ENCODE measurements around the gene PABPN1L. TPM values are rescaled to one million over a fixed set of nuclear protein-coding genes. Genes with fewer than 3 reads are reported as not detected.

Gene PABPN1L
- total RNA-seq, 2 experiments from 2014 or later, result not detected

DNA sequence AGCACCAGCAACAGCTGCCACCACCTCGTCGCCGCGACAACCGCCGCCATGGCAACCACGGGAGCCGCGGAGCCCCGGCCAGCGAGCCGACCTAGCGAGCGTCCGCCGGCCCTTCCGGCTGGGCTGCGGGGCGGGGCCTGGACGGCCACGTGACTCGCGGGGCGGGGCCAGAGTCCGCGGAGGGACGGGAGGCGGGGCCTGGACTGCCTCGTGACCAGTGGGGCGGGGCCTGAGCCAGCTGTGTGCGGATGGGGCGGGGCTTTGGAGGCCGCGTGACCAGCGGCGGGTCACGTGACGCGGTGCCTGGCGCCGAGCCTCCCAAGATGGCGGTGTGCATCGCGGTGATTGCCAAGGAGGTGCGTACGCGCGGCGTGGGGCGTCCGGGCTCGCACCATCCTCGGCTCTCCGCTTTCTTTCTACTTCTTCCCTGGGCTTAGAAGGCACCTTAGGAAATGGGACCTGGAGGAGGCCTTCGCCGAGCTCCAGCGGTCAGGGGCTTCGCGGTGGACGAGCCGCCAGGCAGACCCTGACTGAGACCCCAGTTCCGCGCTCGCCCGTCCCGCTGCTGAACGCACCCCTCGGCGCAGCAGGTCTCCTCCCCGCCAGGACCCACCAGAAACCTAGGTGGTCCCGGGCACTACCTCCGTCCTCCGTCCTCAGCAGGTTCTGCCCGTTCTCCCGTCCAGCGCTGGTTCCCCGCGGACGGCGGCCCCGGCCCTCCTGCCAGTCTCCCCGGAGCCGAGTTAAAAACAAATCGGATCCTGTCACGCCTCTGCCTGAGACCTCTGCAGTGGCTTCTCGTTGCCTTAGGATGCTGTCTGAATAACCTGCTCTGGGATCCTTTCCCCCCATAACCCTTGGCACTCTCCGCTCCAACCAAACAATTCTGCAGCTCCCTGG is 9.4 kb downstream of the PABPN1L start, which contains the start of the genes GALNS and TRAPPC2L:
TSS of gene GALNS (minus strand) at position 120 of the 900 bp plus-strand sequence. CDS start at position 50, 70 bp downstream.
TSS of gene TRAPPC2L (plus strand) at position 300 of the 900 bp plus-strand sequence. CDS start at position 324, 24 bp downstream.
- POLR2A ChIA-PET, result interaction anchor here (0.6 to 2.7 kb wide), 7 partner anchors 10 to 76 kb away, joined by 3 to 11 read pairs (median 4); partner anchors contain the start of gene APRT

DNA sequence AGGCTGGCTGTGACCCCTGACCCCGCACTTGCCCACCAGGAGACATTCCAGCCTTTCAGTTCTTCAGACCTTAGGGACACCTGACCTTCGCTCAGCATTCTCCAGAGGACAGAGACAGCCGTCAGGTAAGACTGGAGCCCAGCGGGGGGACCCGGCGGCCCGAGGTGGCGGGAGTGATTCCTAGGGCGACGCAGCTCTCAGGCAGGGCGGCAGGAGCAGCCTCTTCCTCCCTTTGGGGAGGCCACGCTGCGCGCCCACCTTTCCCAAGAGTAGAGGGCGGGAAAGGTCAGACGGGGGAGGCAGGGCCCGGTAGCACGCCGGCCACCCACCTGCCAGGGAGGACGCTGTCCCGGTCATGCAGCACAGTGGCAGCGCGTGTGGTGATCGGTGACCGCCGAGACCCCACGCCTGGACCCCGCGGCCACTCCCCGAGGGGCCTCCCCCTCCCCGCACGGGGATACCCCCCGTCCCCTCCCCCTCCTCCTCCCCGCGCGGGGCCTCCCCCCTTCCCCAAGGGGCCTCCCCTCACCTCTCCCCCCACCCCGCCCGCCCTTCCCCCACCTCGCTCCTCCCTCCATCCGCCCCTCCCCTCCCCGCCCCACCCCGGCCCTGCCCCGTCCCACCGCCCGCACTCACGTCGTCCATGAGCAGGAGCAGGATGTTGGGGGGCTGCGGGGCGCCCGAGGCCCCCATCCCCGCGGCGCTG is 10.2 kb downstream of the PABPN1L start:
- DNase-seq, result peak; percentile 23
- H3K27ac Mint-ChIP-seq, result peak overlapping the region; percentile 94
- H3K36me3 Mint-ChIP-seq (ENCODE audit: low read depth), result peaks cover 24% of the 10 kb centered on the region
- H3K4me3 Mint-ChIP-seq, result peak overlapping the region; percentile 97
- CTCF ChIA-PET, result interaction anchor here (1.0 to 2.9 kb wide), 6 partner anchors 38 to 361 kb away, joined by 4 to 42 read pairs (median 6); partner anchors contain the start of genes APRT and ZNF778
- H3K9me3 Mint-ChIP-seq (ENCODE audit: insufficient read depth), result no peaks in the 10 kb centered on the region
- no peaks in the 10 kb centered on the region for H3K27me3 Mint-ChIP-seq (ENCODE audit: low read depth)
- peaks cover 28% of the 10 kb centered on the region for H3K4me1 Mint-ChIP-seq (ENCODE audit: low read depth)
- no peak for ATAC-seq
- POLR2A ChIA-PET, result interaction anchor here (0.6 to 2.7 kb wide), 4 partner anchors 9 to 76 kb away, joined by 3 to 11 read pairs (median 5); no protein-coding TSS in a partner anchor

More for the DNA sequence above, 9.4 kb downstream of the PABPN1L start, which contains the start of the genes GALNS and TRAPPC2L:
- Mint-ChIP-seq H3K9me3 (ENCODE audit: insufficient read depth) (no peaks in the 10 kb centered on the region), H3K4me1 (ENCODE audit: low read depth) (peaks cover 28% of the 10 kb centered on the region), H3K4me3 (peak within 1 kb of the TSS; percentile 97), H3K36me3 (ENCODE audit: low read depth) (peaks cover 24% of the 10 kb centered on the region), H3K27me3 (ENCODE audit: low read depth) (no peaks in the 10 kb centered on the region), H3K27ac (peak within 1 kb of the TSS; percentile 94)
- CTCF ChIA-PET, result interaction anchor here (0.6 to 2.9 kb wide), 20 partner anchors 10 to 383 kb away, joined by 3 to 42 read pairs (median 4); partner anchors contain the start of genes APRT and ZNF778
- DNase-seq (peak; percentile 99), ATAC-seq (peak; percentile 86)

DNA sequence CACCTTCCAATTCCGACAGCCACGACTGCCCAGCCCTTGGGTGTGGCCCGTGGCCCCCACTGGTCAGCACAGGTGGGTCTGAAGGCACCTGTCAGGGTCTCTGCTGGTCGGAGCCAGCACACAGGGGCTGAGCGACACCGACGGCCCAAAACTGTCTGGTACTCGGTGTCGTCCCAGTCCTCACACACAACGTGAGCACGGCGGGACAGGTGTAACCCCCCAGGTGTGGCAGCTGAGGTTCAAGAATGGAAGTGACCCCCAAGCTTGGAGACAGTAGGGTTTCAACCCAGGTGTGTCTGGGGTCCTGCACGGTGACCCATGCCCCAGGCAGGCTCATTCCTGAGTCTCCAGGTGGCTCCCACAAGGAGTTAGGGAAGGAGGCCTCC is 10.7 kb downstream of the PABPN1L start:
- ChIA-PET POLR2A (interaction anchor here (0.6 to 2.7 kb wide), 2 partner anchors 43 to 46 kb away, joined by 3 to 11 read pairs; no protein-coding TSS in a partner anchor), CTCF (no interaction called here)
- peaks cover 28% of the 10 kb centered on the region for H3K4me1 Mint-ChIP-seq (ENCODE audit: low read depth)
- no peaks in the 10 kb centered on the region for H3K9me3 Mint-ChIP-seq (ENCODE audit: insufficient read depth)
- H3K27me3 Mint-ChIP-seq (ENCODE audit: low read depth), result no peaks in the 10 kb centered on the region
- H3K36me3 Mint-ChIP-seq (ENCODE audit: low read depth), result peaks cover 19% of the 10 kb centered on the region
- H3K27ac Mint-ChIP-seq, result peak overlapping the region; percentile 64
- H3K4me3 Mint-ChIP-seq, result peak overlapping the region; percentile 74
- DNase-seq (no peak), ATAC-seq (no peak)

DNA sequence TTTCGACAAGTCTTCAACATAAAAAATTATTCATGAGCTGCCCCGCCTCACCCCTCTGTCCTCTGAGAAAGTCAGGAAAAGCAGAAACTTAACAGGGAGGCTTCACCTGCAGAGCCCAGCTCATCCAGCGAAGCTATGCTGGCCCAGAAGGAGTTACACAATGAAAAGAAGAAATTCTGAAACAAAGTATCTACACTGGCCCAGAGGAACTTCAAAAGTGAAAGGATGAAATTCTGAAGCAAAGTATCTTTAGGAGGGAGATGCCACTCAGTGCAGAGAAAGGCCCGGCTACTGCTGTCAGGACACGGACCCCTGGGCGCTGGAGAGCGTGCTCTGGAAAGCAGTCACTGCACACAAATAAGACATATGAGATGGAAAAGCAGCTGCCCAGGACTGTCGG is 11.3 kb downstream of the PABPN1L start:
- H3K27me3 Mint-ChIP-seq (ENCODE audit: low read depth), result no peaks in the 10 kb centered on the region
- ChIA-PET POLR2A (interaction anchor here (0.6 to 0.9 kb wide), 2 partner anchors 8 to 42 kb away, joined by 3 read pairs; no protein-coding TSS in a partner anchor), CTCF (no interaction called here)
- peak overlapping the region; percentile 56 for H3K4me3 Mint-ChIP-seq
- no peaks in the 10 kb centered on the region for H3K9me3 Mint-ChIP-seq (ENCODE audit: insufficient read depth)
- no peak for ATAC-seq
- peaks cover 28% of the 10 kb centered on the region for H3K4me1 Mint-ChIP-seq (ENCODE audit: low read depth)
- peaks cover 16% of the 10 kb centered on the region for H3K36me3 Mint-ChIP-seq (ENCODE audit: low read depth)
- peak overlapping the region; percentile 23 for H3K27ac Mint-ChIP-seq
- DNase-seq, result no peak

DNA sequence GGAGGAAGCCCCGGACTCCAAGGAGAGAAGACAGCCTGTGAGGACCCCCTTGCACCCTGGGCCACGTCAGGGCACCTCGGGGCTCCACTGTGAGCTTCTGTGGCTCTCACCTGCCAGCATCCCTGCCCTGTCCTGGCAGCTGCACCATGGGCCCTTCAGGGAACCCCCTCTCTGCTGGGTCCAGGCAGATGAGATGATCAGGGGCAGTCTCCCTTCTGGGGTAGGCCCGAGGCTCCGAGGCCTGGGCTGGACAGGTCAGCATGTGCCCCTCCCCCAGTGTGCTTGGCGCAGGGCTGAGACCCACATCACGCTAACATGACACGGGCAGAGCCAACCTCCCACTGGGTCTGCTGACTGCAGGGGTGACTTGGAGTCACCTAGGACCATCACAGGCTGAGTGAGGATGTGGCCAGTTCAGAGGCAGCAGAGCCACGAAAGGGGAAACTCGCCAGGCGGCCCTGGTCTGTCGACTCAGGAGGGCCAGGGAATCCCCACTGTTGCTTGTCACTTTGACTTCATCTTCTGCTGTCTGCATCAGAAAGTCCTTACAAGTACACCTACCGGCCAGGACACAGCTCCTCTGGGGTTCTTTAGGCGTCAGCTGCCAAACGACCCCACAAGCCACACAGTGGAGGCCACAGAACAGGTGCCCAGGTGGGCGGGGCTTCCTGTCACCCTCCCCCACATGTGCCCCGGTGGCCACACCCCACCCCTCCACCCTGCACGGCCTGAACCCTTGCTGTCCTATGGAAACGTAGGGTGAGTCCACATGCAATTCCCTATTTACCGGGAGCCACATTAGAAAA is 12.0 kb downstream of the PABPN1L start:
- ChIA-PET POLR2A (interaction anchor here (0.5 to 0.9 kb wide), 2 partner anchors 9 to 805 kb away, joined by 3 read pairs; no protein-coding TSS in a partner anchor), CTCF (no interaction called here)
- Mint-ChIP-seq H3K4me1 (ENCODE audit: low read depth) (peaks cover 28% of the 10 kb centered on the region), H3K27ac (peak overlapping the region; percentile 43), H3K27me3 (ENCODE audit: low read depth) (no peaks in the 10 kb centered on the region), H3K9me3 (ENCODE audit: insufficient read depth) (no peaks in the 10 kb centered on the region), H3K4me3 (peak overlapping the region; percentile 56), H3K36me3 (ENCODE audit: low read depth) (peaks cover 11% of the 10 kb centered on the region)
- peak; percentile 46 for DNase-seq
- ATAC-seq, result no peak

DNA sequence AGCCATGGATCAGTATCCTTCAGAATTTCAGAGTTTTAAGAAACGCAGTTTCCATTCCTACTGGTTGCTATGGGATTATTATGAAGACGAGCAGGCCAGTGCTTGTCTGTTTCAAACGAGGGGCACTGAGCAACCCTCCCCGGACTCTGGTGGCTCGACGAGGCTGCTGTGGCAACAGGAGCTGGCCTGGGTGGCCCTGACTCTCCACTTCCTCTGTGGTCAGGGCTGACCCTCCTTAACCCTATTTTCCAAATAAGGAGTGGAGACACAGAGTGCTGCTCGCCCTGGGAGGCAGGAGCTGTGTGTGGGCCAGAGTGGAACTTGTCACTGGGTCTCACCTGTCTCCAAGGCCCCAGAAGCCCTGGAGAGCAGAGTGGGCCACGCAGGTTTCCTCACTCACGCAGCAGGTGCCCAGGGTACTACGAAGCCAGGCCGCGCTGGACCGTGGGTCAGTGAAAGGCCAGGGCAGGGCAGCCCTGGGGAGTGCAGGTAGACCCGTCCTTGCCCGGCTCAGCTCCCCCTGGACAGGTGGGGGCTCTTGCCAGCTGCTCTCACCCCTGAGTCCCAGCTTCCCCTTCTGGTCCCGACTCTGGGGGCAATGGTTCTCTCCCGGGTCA is 13.0 kb downstream of the PABPN1L start:
- ChIA-PET POLR2A (interaction anchor here (0.5 to 1.2 kb wide), 2 partner anchors 41 to 806 kb away, joined by 3 to 4 read pairs; partner anchors contain the start of gene APRT), CTCF (no interaction called here)
- ATAC-seq (no peak), DNase-seq (no peak)
- Mint-ChIP-seq H3K9me3 (ENCODE audit: insufficient read depth) (no peaks in the 10 kb centered on the region), H3K27me3 (ENCODE audit: low read depth) (no peaks in the 10 kb centered on the region), H3K36me3 (ENCODE audit: low read depth) (peaks cover 5% of the 10 kb centered on the region), H3K4me3 (no peak overlapping the region), H3K27ac (no peak overlapping the region), H3K4me1 (ENCODE audit: low read depth) (peaks cover 25% of the 10 kb centered on the region)

DNA sequence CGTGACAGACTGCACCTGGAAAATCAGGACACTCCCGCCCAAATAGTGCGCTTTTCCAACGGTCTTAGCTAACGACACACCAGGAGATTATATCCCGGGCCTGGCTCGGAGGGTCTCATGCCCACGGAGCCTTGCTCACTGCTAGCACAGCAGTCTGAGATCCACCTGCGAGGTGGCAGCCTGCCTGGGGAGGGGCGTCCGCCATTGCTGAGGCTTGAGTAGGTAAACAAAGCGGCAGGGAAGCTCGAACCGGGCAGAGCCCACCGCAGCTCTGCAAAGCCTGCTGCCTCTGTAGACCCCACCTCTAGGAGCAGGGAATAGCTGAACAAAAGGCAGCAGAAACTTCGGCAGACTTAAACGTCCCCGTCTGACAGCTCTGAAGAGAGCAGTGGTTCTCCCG is 14.8 kb downstream of the PABPN1L start:
- no peak for DNase-seq
- H3K36me3 Mint-ChIP-seq (ENCODE audit: low read depth), result peaks cover 3% of the 10 kb centered on the region
- H3K4me1 Mint-ChIP-seq (ENCODE audit: low read depth), result peaks cover 17% of the 10 kb centered on the region
- H3K9me3 Mint-ChIP-seq (ENCODE audit: insufficient read depth), result no peaks in the 10 kb centered on the region
- no peak overlapping the region for H3K4me3 Mint-ChIP-seq
- H3K27me3 Mint-ChIP-seq (ENCODE audit: low read depth), result no peaks in the 10 kb centered on the region
- ATAC-seq, result no peak
- POLR2A ChIA-PET, result no interaction called here
- H3K27ac Mint-ChIP-seq, result no peak overlapping the region
- CTCF ChIA-PET, result no interaction called here

DNA sequence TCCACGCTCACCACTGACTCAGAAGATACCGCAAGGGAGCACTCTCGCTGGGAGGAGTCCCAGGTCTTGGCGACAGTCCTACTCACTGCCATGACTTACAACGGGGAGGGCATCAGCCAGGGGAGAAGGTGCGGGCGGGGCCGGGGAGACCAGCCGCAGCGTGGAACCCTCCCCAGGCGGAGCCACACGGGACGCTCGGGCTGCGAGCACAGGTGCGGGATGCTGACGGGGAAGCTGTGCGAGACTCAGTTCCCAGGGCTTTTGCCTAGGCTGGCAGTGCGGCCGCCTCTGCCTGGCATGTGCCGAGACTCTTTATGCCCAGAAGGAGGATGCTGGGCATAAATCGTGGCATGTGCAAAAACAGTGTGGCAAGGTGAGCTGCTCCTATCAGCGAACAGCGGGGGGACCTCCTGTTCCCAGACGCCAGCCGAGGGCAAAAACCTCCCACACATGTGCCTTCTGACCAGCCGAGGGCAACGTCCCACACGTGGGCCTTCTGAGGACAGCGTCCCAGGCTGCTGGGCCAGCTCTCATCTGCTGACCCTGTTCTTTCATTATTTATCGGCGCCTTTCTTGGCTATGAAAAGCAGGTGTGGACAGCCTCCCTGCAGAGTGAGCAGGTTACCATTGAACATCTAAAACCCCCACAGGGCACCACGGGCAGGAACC is 15.8 kb downstream of the PABPN1L start:
- no peak for ATAC-seq

DNA sequence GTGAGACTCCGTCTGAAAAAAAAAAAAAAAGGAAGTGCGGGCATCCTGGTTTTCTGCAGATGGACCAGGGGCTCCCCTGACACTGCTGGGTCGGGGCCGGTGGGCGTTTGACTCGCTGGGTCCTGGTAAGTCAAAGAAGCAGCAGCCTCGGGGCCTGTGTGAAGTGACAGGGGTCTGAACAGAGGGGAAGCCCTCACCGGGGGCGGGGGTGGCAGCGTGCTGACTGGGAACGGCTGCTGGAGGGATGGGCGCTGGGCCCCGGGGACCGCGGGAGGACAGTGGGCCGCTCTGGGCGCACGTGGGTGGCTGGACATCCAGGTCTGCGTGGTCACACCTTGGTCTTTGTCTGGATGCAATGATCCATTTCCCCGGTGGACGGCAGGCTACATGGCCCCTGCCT is 17.9 kb downstream of the PABPN1L start:
- no peaks in the 10 kb centered on the region for H3K27me3 Mint-ChIP-seq (ENCODE audit: low read depth)
- ChIA-PET CTCF (no interaction called here), POLR2A (no interaction called here)
- H3K9me3 Mint-ChIP-seq (ENCODE audit: insufficient read depth), result no peaks in the 10 kb centered on the region
- H3K27ac Mint-ChIP-seq, result no peak overlapping the region
- H3K4me3 Mint-ChIP-seq, result no peak overlapping the region
- ATAC-seq (no peak), DNase-seq (no peak)
- H3K36me3 Mint-ChIP-seq (ENCODE audit: low read depth), result no peaks in the 10 kb centered on the region
- no peaks in the 10 kb centered on the region for H3K4me1 Mint-ChIP-seq (ENCODE audit: low read depth)

More for the DNA sequence above, 15.8 kb downstream of the PABPN1L start:
- H3K4me1 Mint-ChIP-seq (ENCODE audit: low read depth), result peaks cover 13% of the 10 kb centered on the region
- H3K27ac Mint-ChIP-seq, result no peak overlapping the region
- no peak for DNase-seq
- no peaks in the 10 kb centered on the region for H3K27me3 Mint-ChIP-seq (ENCODE audit: low read depth)
- no peaks in the 10 kb centered on the region for H3K9me3 Mint-ChIP-seq (ENCODE audit: insufficient read depth)
- peaks cover 3% of the 10 kb centered on the region for H3K36me3 Mint-ChIP-seq (ENCODE audit: low read depth)
- no peak overlapping the region for H3K4me3 Mint-ChIP-seq
- CTCF ChIA-PET, result no interaction called here
- POLR2A ChIA-PET, result no interaction called here

DNA sequence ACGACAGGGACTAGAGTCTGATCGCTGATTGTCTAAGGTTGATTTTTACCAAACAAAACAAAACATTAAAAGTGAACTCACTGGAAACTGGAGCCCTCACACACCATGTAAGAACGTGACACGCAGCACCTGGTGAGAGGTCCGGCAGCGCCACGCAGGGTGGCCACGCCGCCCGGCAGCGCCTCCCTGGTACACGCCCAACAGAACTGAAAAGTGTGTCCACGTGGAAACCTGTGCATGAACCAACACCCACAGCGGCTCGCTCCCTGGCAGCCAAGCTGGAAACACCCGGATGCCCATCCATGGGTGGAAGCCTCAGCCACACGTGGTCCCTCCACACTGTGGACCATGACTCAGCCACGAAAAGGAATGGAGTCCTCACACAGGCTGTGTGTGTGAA is 18.8 kb downstream of the PABPN1L start:
- no peak for ATAC-seq
- H3K9me3 Mint-ChIP-seq (ENCODE audit: insufficient read depth), result no peaks in the 10 kb centered on the region
- H3K4me1 Mint-ChIP-seq (ENCODE audit: low read depth), result no peaks in the 10 kb centered on the region
- H3K4me3 Mint-ChIP-seq, result no peak overlapping the region
- no peak for DNase-seq
- CTCF ChIA-PET, result no interaction called here
- H3K27me3 Mint-ChIP-seq (ENCODE audit: low read depth), result no peaks in the 10 kb centered on the region
- no peak overlapping the region for H3K27ac Mint-ChIP-seq
- no peaks in the 10 kb centered on the region for H3K36me3 Mint-ChIP-seq (ENCODE audit: low read depth)
- POLR2A ChIA-PET, result no interaction called here

Measured in activated CD8-positive, alpha-beta T cell treated with anti-CD3 and anti-CD28 coated beads, Interleukin-2, amount 10 ng/mL, durations not matched to agents 7 days and 5 days (primary cell).